ENCODE measurements around the gene ADM2. TPM values are rescaled to one million over a fixed set of nuclear protein-coding genes. Genes with fewer than 3 reads are reported as not detected.
A peak's percentile ranks its signal among the peaks of the same experiment; 100 is the strongest.

The ADM2 gene
- total and polyA plus RNA-seq, 2 of the 13 experiments (the other 11 are each of a cell fraction or from before 2014, with no cell fraction given) = 1.2 to 3.0 TPM

GRCh38 chr22:50481045-50481439 is 301 bp upstream of the ADM2 start:
- Histone ChIP-seq H4K20me1 (ENCODE audit: insufficient read depth, low read length) (no peaks in the 10 kb centered on the region; the same call in 1 of the 2 replicates), H3K27ac (ENCODE audit: extremely low read length, insufficient read depth, low read length) (no peak overlapping the region), H3K9me3 (ENCODE audit: low read length) (no peaks in the 10 kb centered on the region), H3K36me3 (replicated peaks in 1 of 2; ENCODE audit: control insufficient read depth in 1 of 2, insufficient read depth in 2 of 2, low read length in 2 of 2) (no peaks in the 10 kb centered on the region), H3K4me1 (ENCODE audit: insufficient read depth, low read length) (peaks cover 54% of the 10 kb centered on the region), H3K4me3 (replicated peaks in 1 of 3; ENCODE audit: insufficient read depth in 1 of 3, low read depth in 2 of 3, low read length in 3 of 3) (peak overlapping the region; percentile 75 to 76 (median 75); a peak in 5 of 6 replicates), H3K27me3 (ENCODE audit: control insufficient read depth in 1 of 2, insufficient read depth in 2 of 2, low read length in 2 of 2) (peaks cover 0 to 4% of the 10 kb centered on the region in 2 experiments; a peak in 1 of 5 replicates), H3K9ac (ENCODE audit: insufficient read depth, low read depth, low read length) (peak overlapping the region; percentile 76; the same call in 1 of the 2 replicates), H2AFZ (ENCODE audit: low read length) (no peak overlapping the region), H3K79me2 (ENCODE audit: insufficient read depth, low read length) (no peaks in the 10 kb centered on the region), H3K4me2 (ENCODE audit: low read depth, low read length) (peak overlapping the region; percentile 77)
- ChIA-PET CTCF (ENCODE audit: low intra/inter-chr PET ratio, low total read pairs) (no interaction called here), POLR2A (interaction anchor here (0.7 to 2.1 kb wide), 5 partner anchors 10 to 45 kb away, joined by 3 to 5 read pairs (median 4); partner anchors contain the start of genes LMF2, NCAPH2 and SCO2)
- FAIRE-seq (no peak), ATAC-seq (no peak), DNase-seq (ENCODE audit: low spot score) (no peak)
- intact Hi-C loops (cut with micrococcal nuclease; ENCODE audit: unreplicated experiment) = no loop called here
- in situ Hi-C loops (cut with HindIII; ENCODE audit: extremely low pct_ligation_motif_present, low pct_unique_long_range_greater_than_20kb) = no loop called here
- BruUV-seq (replicated peaks) = no TSS peak
- no CpG with 5 or more reads among the region's 45 CpGs for WGBS (ENCODE audit: low lambda C conversion rate)
- TF ChIP-seq ZNF329 (CRISPR knock-in tag; IDR thresholded peaks at IDR 0.05; ENCODE audit: low read depth) (no peak), CTCF (CRISPR knock-in tag; IDR thresholded peaks at IDR 0.05) (peak; percentile 21; the same call in 1 of the 2 replicates), ZNF547 (CRISPR knock-in tag; IDR thresholded peaks at IDR 0.05) (0 out of 2 replicates have a peak, but pooled peaks have one; percentile 52), ZNF598 (CRISPR knock-in tag; IDR thresholded peaks at IDR 0.05; ENCODE audit: borderline replicate concordance) (peak; percentile 32; the same call in 1 of the 2 replicates), ZFY (CRISPR knock-in tag; IDR thresholded peaks at IDR 0.05) (no peak), ZNF607 (CRISPR knock-in tag; IDR thresholded peaks at IDR 0.05; ENCODE audit: borderline replicate concordance) (0 out of 2 replicates have a peak, but pooled peaks have one; percentile 19), JDP2 (CRISPR knock-in tag; IDR thresholded peaks at IDR 0.05; ENCODE audit: borderline replicate concordance) (no peak), SNAPC2 (CRISPR knock-in tag; IDR thresholded peaks at IDR 0.05) (0 out of 2 replicates have a peak, but pooled peaks have one; percentile 26), ZNF280B (CRISPR knock-in tag; IDR thresholded peaks at IDR 0.05; ENCODE audit: borderline replicate concordance) (0 out of 2 replicates have a peak, but pooled peaks have one; percentile 18), ETS1 (CRISPR knock-in tag; IDR thresholded peaks at IDR 0.05) (no peak), ZNF776 (CRISPR knock-in tag; IDR thresholded peaks at IDR 0.05) (peak; percentile 47; the same call in 1 of the 2 replicates), ZNF337 (CRISPR knock-in tag; IDR thresholded peaks at IDR 0.05; ENCODE audit: borderline replicate concordance, low read depth) (no peak), ZNF333 (CRISPR knock-in tag; IDR thresholded peaks at IDR 0.05; ENCODE audit: borderline replicate concordance) (no peak), FOSL2 (CRISPR knock-in tag; IDR thresholded peaks at IDR 0.05) (no peak)
- TF ChIP-seq, protein P1, sequence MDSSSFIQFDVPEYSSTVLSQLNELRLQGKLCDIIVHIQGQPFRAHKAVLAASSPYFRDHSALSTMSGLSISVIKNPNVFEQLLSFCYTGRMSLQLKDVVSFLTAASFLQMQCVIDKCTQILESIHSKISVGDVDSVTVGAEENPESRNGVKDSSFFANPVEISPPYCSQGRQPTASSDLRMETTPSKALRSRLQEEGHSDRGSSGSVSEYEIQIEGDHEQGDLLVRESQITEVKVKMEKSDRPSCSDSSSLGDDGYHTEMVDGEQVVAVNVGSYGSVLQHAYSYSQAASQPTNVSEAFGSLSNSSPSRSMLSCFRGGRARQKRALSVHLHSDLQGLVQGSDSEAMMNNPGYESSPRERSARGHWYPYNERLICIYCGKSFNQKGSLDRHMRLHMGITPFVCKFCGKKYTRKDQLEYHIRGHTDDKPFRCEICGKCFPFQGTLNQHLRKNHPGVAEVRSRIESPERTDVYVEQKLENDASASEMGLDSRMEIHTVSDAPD (CRISPR knock-in tag; IDR thresholded peaks at IDR 0.05) = no peak
- TF ChIP-seq, protein P2, sequence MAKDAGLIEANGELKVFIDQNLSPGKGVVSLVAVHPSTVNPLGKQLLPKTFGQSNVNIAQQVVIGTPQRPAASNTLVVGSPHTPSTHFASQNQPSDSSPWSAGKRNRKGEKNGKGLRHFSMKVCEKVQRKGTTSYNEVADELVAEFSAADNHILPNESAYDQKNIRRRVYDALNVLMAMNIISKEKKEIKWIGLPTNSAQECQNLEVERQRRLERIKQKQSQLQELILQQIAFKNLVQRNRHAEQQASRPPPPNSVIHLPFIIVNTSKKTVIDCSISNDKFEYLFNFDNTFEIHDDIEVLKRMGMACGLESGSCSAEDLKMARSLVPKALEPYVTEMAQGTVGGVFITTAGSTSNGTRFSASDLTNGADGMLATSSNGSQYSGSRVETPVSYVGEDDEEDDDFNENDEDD (CRISPR knock-in tag; IDR thresholded peaks at IDR 0.05; ENCODE audit: borderline replicate concordance) = no peak

All from HepG2 (cell line).